Right atrium auricular region (tissue), 2 donors: ENCODE measurements around the gene HAUS1. TPM values are rescaled to one million over a fixed set of nuclear protein-coding genes. Genes with fewer than 3 reads are reported as not detected.
A peak's percentile ranks its signal among the peaks of the same experiment; 100 is the strongest.

Source experiments
- DNase-seq: peaks from one replicate; pipeline ENCODE4 v3.0.0-alpha.2; 2019; ENCODE audit warnings: low spot score
- H3K27ac ChIP-seq, 2 donors: fragments of 200-600 bp; sonication (generic); 1 replicate in 1 of 2; 2 replicates in 1 of 2; pipeline ENCODE4 v1.5.1; 2016 to 2019
- H3K27me3 ChIP-seq, 2 donors: fragments of 200-600 bp; sonication (generic); one replicate each; pipeline versions ENCODE4 v1.5.1 to v1.6.0; 2017 to 2019
- H3K36me3 ChIP-seq: fragments of 200-600 bp; sonication (generic); one replicate; pipeline ENCODE4 v1.5.1; 2016
- H3K4me1 ChIP-seq, 2 donors: fragments of 200-600 bp; sonication (generic); one replicate each; pipeline versions ENCODE4 v1.5.1 to v1.6.0; 2017 to 2019
- H3K4me3 ChIP-seq, 2 donors: fragments of 200-600 bp; sonication (generic); 1 replicate in 1 of 2; 2 replicates in 1 of 2; pipeline ENCODE4 v1.5.1; 2017 to 2019; ENCODE audit warnings: mild to moderate bottlenecking in 1 of 2, moderate library complexity in 1 of 2
- H3K9me3 ChIP-seq, 2 donors: fragments of 200-600 bp; sonication (generic); one replicate each; pipeline ENCODE4 v1.5.1; 2019
- CTCF ChIP-seq, 2 donors: fragments of 200-600 bp; sonication (generic); IDR thresholded peaks; one replicate each; pipeline ENCODE4 v1.5.1; 2019; ENCODE audit warnings: antibody characterized with exemption in 2 of 2
- total RNA-seq, 2 donors: library from RNA; depleted of rRNA; stranded (reverse); fragments of >200 nt; gene quantifications; one replicate each; pipeline ENCODE4 v1.1.0, GENCODE V29; 2016

The HAUS1 gene
- total RNA-seq, 2 donors from 2014 or later = 12.5 to 16.8 TPM

- peak overlapping the region; percentile 42 to 68 for H3K27ac ChIP-seq
- no peak for TF ChIP-seq CTCF (IDR thresholded peaks at IDR 0.05)
- peaks cover 0 to 7% of the 10 kb centered on the region in 2 donors for H3K4me1 ChIP-seq
- no peak for DNase-seq
- H3K36me3 ChIP-seq = no peaks in the 10 kb centered on the region
- no peak overlapping the region for H3K4me3 ChIP-seq
- H3K27me3 ChIP-seq = no peaks in the 10 kb centered on the region
- H3K9me3 ChIP-seq = no peaks in the 10 kb centered on the region
These were observed 30.9 kb downstream of the HAUS1 start for GRCh38 chr18:46134920-46135675.

GRCh38 chr18:46140173-46140572, 36.0 kb downstream of the HAUS1 start:
- Histone ChIP-seq H3K27ac (no peak overlapping the region), H3K9me3 (no peaks in the 10 kb centered on the region), H3K4me3 (no peak overlapping the region), H3K4me1 (peaks cover 0 to 2% of the 10 kb centered on the region in 2 donors), H3K36me3 (no peaks in the 10 kb centered on the region), H3K27me3 (no peaks in the 10 kb centered on the region)
- DNase-seq = no peak
- TF ChIP-seq CTCF (IDR thresholded peaks at IDR 0.05) = no peak

GRCh38 chr18:46141199-46141598, 37.0 kb downstream of the HAUS1 start:
- H3K4me1 ChIP-seq = no peaks in the 10 kb centered on the region
- H3K4me3 ChIP-seq = no peak overlapping the region
- no peak overlapping the region for H3K27ac ChIP-seq
- H3K36me3 ChIP-seq = no peaks in the 10 kb centered on the region
- no peaks in the 10 kb centered on the region for H3K9me3 ChIP-seq
- TF ChIP-seq CTCF (IDR thresholded peaks at IDR 0.05) = no peak
- no peaks in the 10 kb centered on the region for H3K27me3 ChIP-seq
- no peak for DNase-seq

- peak; percentile 39 to 75 for TF ChIP-seq CTCF (IDR thresholded peaks at IDR 0.05)
- Histone ChIP-seq H3K27ac (no peak overlapping the region), H3K4me1 (peaks cover 0 to 17% of the 10 kb centered on the region in 2 donors), H3K9me3 (no peaks in the 10 kb centered on the region), H3K4me3 (no peak overlapping the region), H3K27me3 (no peaks in the 10 kb centered on the region), H3K36me3 (no peaks in the 10 kb centered on the region)
- DNase-seq = peak; percentile 61
These were observed 44.6 kb downstream of the HAUS1 start for GRCh38 chr18:46148810-46149209.

GRCh38 chr18:46152436-46152807, 48.2 kb downstream of the HAUS1 start:
- no peak overlapping the region for H3K4me3 ChIP-seq
- H3K9me3 ChIP-seq = no peaks in the 10 kb centered on the region
- peaks cover 0 to 17% of the 10 kb centered on the region in 2 donors for H3K4me1 ChIP-seq
- no peak for DNase-seq
- no peak for TF ChIP-seq CTCF (IDR thresholded peaks at IDR 0.05)
- H3K36me3 ChIP-seq = no peaks in the 10 kb centered on the region
- no peaks in the 10 kb centered on the region for H3K27me3 ChIP-seq
- peak overlapping the region; percentile 33 to 53 for H3K27ac ChIP-seq
